ENCODE measurements around the gene CLDN22.

- TF ChIP-seq, protein P1, sequence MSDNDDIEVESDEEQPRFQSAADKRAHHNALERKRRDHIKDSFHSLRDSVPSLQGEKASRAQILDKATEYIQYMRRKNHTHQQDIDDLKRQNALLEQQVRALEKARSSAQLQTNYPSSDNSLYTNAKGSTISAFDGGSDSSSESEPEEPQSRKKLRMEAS (IDR thresholded peaks at IDR 0.05; ENCODE audit: low read depth), result no peak
- TF ChIP-seq, protein P2, sequence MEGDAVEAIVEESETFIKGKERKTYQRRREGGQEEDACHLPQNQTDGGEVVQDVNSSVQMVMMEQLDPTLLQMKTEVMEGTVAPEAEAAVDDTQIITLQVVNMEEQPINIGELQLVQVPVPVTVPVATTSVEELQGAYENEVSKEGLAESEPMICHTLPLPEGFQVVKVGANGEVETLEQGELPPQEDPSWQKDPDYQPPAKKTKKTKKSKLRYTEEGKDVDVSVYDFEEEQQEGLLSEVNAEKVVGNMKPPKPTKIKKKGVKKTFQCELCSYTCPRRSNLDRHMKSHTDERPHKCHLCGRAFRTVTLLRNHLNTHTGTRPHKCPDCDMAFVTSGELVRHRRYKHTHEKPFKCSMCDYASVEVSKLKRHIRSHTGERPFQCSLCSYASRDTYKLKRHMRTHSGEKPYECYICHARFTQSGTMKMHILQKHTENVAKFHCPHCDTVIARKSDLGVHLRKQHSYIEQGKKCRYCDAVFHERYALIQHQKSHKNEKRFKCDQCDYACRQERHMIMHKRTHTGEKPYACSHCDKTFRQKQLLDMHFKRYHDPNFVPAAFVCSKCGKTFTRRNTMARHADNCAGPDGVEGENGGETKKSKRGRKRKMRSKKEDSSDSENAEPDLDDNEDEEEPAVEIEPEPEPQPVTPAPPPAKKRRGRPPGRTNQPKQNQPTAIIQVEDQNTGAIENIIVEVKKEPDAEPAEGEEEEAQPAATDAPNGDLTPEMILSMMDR (IDR thresholded peaks at IDR 0.05), result no peak
- TF ChIP-seq, protein P3, sequence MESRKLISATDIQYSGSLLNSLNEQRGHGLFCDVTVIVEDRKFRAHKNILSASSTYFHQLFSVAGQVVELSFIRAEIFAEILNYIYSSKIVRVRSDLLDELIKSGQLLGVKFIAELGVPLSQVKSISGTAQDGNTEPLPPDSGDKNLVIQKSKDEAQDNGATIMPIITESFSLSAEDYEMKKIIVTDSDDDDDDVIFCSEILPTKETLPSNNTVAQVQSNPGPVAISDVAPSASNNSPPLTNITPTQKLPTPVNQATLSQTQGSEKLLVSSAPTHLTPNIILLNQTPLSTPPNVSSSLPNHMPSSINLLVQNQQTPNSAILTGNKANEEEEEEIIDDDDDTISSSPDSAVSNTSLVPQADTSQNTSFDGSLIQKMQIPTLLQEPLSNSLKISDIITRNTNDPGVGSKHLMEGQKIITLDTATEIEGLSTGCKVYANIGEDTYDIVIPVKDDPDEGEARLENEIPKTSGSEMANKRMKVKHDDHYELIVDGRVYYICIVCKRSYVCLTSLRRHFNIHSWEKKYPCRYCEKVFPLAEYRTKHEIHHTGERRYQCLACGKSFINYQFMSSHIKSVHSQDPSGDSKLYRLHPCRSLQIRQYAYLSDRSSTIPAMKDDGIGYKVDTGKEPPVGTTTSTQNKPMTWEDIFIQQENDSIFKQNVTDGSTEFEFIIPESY (IDR thresholded peaks at IDR 0.05; ENCODE audit: borderline replicate concordance, low read depth), result no peak
- no peak for TF ChIP-seq TAF1 (IDR thresholded peaks at IDR 0.05; ENCODE audit: borderline replicate concordance, low read depth, low read length)
Measured at GRCh38 chr4:183285886-183286285, 34.2 kb downstream of the CLDN22 start.
